AML-193 (cell line): ENCODE results near the gene STX7.
"Not testable (repeated sequence)": the region's sequence is repeated elsewhere in the genome, so short reads cannot be mapped to it uniquely, and the experiment has no call there.

Experiments
- DNase-seq, 2 experiments: peaks; one replicate each; lab custom pipeline; 2025; lab: John Stamatoyannopoulos, UW

STX7 gene, protein sequence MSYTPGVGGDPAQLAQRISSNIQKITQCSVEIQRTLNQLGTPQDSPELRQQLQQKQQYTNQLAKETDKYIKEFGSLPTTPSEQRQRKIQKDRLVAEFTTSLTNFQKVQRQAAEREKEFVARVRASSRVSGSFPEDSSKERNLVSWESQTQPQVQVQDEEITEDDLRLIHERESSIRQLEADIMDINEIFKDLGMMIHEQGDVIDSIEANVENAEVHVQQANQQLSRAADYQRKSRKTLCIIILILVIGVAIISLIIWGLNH

DNA sequence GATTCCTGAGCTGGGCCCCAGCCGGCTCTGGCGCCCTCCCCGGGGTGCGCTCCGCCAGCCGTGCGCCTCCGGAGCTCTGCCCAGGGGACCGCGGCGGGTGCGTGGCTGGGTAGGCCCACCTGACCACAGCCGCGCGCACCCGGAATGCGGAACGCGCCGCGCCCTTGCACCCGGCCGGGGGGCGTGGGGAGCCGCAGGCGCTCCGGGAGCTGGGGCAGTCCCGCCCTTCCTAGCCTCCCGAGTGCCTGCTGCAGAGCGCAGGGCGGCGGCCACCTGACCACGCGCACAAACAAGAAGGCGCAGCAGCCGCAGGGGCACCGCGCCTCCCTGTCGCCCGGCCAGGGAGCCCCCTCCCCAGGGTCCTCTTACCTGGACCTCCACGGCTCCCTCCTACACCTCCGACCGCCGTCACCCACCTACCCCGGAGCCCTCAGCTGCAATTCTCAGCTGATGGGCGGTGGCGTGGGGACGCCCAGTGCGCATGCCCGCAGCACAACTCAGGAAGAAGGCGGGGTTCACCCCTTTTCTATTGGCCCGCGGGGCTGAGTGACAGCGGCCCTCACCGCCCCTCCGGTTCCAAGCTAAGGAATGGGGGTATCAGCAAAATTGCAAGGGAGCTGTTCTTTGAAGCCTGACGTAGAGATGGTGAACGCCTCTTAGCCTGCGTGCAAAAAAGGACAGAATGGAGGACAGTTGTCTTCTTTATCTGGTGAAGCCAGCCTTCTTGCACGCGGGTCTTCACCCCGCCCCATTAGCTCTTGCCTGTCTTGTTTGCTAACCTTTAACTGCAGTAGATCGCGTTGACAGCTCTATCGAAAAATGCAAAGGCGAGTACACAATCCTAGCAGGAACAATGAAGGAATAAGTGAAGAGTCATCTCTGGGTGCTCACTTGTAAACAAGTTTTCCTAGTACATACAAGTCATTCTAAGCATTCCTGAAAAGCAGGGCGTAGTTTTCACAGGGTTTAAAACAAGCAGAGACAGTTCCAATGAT lies at the start of gene STX7:
Gene STX7, minus strand, starts transcription at position 479 of the 995 bp plus-strand sequence. CDS start 9,586 bp downstream, outside the sequence.
- peak; percentile 92 to 93 for DNase-seq

DNA sequence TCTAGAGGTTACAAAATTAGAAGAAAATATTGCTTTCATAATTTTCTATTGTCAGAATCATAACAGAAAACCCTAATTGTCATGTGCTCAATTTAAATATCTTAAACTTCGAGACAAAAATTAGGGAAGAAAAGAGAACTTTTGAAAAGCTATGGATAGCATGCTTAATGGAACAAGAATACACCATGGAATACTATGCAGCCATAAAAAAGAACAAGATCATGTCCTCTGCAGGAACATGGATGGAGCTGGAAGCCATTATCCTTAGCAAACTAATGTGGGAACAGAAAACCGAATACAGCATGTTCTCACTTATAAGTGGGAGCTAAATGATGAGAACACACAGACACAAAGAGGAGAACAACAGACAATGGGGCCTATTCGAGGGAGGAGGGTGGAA lies 47.2 kb upstream of the STX7 start:
- not testable (repeated sequence) for DNase-seq

DNA sequence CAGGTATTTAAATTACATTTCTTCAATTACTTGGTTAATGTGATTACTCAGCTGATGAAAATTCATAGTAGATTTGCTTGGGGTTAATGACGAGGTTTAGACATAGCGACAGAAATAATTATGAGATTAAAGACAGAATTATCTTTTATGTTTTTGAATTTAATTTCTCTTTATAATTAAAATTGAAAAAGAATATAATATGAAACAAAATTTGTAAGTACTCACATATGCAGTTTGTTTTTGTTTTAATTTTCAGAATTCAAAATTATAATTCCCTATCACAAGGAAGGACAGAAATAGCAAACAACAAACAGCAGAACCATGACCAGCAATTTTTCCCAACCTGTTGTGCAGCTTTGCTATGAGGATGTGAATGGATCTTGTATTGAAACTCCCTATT lies 39.5 kb upstream of the STX7 start, which contains the start of gene TAAR8:
Gene TAAR8, plus strand, starts transcription at position 301 of the 400 bp plus-strand sequence. Its CDS starts 21 bp downstream, at position 322.
- DNase-seq, result no peak

DNA sequence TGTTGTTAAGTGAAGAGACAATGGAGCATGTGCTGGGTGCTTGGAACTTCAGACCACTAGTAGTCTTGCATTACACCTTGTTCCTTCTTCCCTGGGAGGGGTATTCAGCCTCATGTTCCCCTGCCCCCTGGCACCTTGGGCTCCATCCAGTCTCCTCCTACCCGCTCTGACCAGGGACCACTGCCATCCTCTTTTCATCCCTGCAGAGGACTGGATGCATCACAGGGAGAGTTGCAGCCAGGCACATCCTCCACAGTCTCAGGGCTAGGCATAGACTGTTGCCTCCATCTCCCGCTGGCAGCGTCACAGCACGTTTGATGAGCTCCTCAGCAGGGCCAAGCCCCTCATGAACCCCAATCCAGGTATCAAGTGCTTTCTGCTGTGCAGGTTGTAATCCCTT lies 38.3 kb upstream of the STX7 start:
- DNase-seq, result no peak

DNA sequence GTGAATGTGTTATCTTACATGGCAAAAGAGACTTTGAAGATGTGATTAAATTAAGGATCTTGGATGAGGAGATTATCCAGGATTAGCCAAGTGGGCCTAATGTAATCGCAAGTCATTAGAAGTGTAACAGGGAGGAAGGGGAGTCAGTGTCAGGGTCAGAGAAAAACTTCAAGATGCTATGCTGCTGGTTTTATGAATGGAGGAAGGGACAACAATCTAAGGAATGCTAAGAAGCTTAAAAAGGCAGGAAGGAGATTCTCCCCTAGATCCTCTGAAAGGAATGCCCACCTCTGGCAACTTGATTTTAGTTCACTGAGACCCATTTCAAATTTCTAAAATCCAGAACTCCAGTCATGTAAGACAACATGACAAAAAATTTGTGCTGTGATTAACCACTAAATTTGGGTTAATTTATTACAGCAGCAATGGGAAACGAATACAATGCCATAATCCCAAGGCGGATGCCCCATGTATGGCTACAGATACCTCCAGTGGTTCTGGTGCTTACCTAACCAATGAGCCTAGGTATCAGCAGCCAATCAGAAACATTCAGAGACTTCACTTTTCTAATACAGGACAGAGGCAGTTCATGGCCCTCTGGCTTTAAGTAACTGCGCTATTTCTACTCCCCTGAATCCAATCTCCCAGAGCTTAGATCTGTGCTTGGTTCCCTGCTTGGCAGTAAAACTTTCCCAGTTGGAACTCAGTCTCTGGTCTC lies 36.0 kb upstream of the STX7 start:
- no peak for DNase-seq

DNA sequence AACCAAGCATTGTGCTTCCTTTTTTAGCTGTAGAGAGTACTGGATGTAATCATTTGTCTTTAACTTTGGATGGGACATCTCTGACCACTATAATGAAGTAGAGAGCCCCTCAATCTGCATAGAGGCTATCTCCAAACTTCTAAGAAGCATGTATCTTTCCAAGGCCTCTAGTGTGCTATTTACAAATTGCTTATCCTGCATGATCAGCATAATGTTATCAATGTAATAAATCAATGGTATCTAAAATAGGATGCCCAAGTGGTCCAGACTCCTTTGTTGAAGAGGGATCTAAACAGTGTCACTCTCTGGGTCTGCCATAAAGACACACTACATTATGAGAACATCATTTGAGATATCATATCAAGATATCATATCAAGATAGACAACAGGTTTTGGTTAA lies 31.9 kb upstream of the STX7 start:
- DNase-seq, result no peak

DNA sequence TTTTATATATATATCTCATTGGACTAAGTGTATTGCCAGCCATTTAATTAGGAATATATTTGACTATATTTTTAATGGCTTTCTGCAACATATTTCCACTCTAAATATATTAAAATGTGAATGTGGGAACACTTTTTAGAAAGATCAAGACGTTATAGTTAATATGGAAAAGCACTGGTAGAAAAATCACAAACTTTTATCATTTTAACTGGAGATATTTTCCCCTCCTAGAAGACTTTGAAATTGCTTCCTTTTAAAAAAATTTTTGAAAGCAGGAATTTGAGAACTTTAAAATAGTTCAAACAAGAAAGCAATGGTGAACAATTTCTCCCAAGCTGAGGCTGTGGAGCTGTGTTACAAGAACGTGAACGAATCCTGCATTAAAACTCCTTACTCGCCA lies 25.1 kb upstream of the STX7 start, which contains the start of gene TAAR9:
Gene TAAR9, plus strand, starts transcription at position 301 of the 400 bp plus-strand sequence. Its CDS starts 13 bp downstream, at position 314.
- DNase-seq, result no peak

DNA sequence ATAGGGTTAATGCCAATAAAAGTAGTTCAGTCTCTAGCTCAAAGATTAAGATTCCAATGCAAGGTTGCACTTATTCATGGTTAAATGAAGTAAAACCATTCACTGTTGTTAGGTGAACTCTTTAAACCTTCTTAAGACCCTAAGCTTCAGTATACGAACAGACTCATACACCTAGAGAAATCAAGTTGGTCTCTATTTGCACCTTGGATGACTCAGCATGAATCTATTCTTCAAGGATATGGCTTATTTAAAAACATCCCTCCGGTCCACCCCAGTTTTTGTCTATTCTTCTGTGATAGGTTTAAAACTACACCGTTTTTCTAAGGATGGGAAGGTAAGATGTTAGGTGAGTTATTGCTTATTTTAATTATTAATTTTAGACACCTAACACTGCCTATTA lies 24.2 kb upstream of the STX7 start:
- no peak for DNase-seq

DNA sequence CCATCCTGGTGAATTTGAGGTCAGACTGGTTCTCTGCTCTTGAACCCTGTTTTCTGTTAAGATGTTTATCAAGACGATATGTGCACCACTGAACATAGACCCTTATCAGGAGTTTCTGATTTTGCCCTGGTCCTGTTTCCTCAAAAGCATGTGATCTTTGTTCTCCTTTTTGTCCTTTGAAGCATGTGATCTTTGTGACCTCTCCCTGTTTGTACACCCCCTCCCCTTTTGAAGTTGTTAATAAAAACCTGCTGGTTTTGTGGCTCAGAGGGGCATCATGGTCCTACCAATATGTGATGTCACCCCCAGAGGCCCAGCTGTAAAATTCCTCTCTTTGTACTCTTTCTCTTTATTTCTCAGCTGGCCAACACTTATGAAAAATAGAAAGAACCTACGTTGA lies 21.6 kb upstream of the STX7 start:
- not testable (repeated sequence) for DNase-seq

DNA sequence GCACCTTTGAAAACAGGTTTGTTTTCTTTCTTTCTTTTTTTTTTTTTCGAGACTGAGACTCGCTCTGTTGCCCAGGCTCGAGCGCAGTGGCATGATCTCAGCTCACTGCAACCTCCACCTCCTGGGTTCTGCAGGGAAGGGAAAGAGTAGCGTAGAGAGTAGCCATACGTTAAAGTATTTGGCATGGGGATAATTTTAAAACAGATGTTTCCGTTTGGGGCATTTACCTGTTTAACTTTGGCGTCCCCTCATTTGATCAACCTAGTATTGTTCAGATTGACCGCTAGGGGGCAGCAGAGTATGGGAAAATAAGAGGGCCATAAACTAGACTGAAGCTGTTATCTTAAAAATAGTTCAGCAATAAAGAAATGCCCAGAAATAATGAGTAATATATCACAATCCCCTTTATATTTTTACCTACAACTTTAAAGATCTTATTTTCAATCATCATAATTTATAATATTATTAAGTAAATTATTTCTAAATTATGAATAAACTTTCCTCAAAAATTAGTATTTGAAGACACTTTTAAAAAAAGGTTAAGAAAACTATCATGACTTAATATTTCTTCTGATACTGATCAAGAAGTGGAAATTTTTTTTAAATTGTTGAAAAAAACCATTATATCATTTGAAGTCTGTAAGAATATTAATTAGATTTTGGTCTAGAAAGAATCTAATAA lies 17.5 kb upstream of the STX7 start:
- DNase-seq, result peak; percentile 63 to 76

DNA sequence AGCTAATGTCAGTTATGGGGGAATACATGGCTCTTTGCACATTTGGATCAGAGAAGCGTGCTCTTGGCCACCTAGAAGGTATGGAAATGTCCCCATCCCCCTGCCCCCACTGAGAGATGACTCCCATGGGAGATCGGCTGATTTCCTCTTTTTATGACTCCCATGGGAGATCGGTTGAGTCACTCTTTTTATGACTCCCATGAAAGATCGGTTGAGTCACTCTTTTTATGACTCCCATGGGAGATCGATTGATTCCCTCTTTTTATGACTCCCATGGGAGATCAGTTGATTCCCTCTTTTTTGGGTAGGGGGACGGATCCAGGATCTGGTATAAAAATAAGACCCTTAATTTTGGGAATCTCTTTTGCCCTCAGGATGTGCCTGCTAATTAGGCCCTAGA lies 14.9 kb upstream of the STX7 start:
- no peak for DNase-seq

DNA sequence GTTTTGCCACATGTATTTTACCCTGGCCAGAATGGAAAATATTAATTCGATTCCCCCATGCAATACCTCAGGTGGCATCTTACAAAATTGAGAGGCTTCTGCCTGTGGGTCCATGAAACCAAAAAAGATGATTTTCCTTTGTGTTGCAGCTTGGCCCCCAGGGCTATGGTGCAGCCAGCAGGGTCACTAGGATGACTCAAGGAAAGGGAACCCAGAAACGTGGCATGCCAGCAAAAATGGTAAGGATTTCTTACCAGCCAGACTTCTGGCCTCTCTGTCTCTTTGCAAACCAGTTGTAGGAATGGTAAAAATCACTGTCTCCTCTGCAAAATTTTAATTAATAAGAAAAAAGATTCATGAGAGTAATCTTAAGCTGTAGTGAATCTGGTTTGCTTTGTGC lies 13.5 kb upstream of the STX7 start:
- DNase-seq, result no peak

DNA sequence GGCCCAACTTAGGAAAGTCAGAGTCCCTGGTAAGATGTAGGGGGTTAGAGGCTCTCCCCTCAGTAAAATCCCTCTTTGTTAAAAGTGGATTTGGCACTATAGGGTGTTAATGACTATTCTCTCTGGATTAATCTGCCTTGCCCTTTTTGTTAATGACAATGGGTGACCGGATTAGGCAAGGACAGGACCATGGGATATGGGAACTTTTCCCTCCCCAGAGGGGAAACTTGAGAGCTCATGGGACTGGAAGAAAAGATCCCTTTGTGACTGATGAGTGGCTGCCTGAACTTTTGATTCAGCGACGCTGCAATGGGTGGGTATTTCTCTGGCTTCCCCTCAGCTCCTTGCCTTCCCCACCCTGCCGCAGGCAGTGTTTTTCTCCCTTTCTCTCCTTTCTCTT lies 12.9 kb upstream of the STX7 start:
- DNase-seq, result no peak

DNA sequence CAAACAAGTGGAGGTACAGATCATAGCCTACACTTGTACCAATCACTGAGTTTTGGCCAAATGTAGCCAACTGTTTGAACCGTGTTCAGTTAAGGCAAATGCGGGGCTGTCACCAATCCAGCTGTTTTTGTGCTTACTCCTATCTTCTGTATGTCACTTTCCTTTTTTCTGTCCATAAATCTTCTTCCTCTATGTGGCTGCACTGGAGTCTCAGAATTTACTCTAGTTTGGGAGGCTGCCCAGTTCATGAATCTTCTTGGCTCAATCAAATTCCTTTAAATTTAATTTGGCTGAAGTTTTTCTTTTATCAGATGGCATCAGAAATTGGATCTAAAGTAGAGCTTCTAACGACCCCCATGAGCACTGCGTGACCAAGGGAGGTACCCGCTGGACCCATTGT lies 11.7 kb upstream of the STX7 start:
- no peak for DNase-seq

DNA sequence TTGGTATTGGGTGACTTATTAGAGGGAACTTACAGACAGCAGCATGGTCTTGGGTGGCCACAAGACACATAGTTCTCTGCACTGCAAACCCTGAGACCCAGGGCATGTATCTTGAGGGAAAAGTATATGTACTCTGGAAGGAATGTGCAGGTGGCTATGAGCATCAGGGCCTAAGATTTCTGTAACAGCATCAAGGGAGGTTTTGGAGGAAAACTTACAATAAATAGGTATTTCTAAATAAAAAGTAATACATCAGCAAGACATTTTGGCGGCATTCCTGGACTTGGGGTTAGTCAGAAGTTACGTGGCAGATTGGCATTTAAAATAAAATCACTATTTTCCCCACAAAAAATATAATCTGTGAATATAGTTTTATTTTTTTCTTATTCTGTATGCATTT lies 8.0 kb upstream of the STX7 start:
- no peak for DNase-seq

DNA sequence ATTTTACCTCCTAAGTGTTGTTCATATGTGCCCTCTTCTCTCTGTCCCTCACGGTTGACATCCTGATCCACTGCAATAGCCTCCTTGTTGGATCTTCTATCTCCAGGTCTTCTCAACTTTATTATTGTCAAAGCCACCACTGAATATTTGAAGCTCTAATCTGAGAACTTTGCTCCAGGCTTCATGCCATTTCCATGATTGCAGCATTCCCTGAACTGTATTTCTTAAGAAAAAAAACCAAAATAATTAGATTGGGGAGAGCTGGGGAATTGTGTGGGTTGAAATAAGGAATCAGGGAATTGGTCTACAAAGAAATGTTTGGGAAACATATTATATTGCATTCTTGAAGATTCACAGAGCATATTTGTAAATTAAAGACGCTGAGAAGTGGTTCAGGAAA lies 2.5 kb upstream of the STX7 start:
- no peak for DNase-seq

DNA sequence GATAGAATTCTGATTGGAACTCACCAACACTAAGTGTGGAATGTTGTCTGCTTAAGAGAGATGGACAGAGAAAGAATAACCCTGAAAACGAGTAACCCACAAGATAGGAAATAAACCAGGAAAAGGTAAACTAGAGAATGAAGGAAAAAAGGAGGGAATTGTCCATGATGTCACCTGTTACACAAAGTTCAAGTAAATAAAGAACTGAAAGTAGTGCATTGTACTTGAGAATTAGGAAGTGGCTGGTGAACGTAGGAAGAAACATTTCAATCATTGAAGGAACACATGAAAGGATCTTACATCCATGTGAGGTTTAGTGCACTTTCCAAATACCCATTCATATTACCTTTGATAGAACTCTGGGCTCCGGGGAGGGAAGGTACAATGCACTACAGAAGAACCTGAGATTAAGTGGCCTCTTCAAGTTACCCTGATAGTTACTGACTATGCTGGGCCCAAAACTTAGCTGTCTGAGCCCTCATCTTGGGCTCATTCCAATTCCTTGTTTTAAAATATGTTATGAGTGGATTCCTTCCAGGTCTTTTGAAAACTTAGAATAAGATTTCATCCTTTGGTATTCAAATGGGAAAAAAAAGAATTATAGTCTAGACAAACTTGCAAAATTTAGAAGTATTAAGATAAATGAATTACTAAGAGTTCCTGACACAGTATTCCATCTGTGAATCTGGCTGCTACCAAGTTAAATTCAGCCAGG lies 1.1 kb upstream of the STX7 start:
- DNase-seq, result no peak

DNA sequence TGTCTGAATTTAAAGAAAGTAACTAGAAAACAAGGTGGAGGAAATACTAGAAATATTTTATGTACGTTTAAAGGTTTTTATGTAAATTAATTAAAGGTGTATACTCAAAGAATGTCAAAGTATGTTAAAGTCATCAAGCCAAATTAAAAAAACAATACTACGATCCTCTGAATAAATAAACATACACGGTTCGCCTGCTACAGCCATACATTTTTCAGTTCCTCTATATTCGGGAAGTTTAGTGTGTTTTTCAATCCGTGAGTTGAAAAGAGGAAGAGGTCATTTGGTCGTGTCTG lies 626 bp downstream of the STX7 start:
- DNase-seq, result peak in 1 of 2 experiments; percentile 93

DNA sequence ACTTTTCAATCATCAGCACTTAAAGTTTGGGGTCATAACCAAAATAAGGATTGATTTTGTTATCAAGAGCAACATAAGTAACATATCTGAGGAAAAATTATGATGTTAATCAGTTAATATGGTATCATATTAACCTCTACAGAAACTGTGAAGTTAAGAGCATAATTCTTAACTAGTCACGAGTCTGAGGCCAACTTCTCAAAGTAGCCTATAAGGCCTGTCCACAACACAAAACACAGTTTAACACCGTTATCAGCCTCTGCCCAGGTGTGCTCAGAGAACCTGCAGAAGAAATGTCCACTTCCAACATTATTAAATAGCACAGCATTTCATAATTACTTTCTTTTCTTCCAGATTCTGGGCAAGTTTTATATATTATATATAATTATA lies 1.1 kb downstream of the STX7 start:
- DNase-seq, result peak; percentile 4 to 14

DNA sequence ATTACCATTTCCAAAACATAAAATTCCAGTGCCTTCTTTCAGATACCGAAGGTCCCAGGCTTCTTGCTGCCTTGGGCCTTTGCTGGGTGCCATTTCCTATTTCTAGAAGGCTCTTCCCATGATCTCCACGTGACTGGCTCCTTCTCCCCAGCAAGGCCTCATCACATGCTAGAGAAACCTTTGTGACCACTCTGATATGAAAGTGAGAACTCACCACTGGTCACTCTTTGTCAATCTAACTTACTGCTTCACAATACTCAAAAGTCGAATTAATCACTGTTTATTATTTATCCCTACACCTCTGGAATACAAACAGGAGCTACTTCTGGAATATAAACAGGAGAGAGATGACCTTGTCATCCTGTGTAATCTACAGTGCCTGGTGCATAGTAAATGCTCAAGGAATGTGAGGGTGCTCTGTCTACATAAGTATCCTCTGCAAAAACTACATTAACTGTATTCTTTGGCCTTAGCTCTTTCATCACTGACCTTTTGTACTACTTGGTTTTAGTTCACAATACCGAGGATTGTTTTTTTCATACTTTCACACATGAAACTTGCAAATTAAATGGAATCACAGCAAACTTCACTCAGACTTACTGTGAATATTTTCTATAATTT lies 1.6 kb downstream of the STX7 start:
- DNase-seq, result peak; percentile 13 to 38
